Measurements from ENCODE around the gene CHTOP.
"Not testable (repeated sequence)": the region's sequence is repeated elsewhere in the genome, so short reads cannot be mapped to it uniquely, and the experiment has no call there.

The CHTOP gene

GRCh38 chr1:153663211-153663610 is 29.3 kb downstream of the CHTOP start:
- DNase-seq = no peak

- DNase-seq = no peak
Observed at GRCh38 chr1:153667439-153667838, 33.6 kb downstream of the CHTOP start.

- DNase-seq = not testable (repeated sequence)
Observed at GRCh38 chr1:153668672-153669071, 34.8 kb downstream of the CHTOP start.

- no peak for DNase-seq
Observed at GRCh38 chr1:153669606-153670005, 35.7 kb downstream of the CHTOP start.

- DNase-seq = no peak
Observed at GRCh38 chr1:153670257-153670858, 36.5 kb downstream of the CHTOP start.

GRCh38 chr1:153670859-153671627 is 37.2 kb downstream of the CHTOP start, which contains the start of gene ILF2:
Gene ILF2, minus strand, starts transcription at chr1:153670993. Its CDS starts 71 bp downstream, at chr1:153670922.
- peak; percentile 98 for DNase-seq

- peak; percentile 84 for DNase-seq
Observed at GRCh38 chr1:153671628-153672353, 37.9 kb downstream of the CHTOP start.

- DNase-seq = no peak
Observed at GRCh38 chr1:153673511-153673910, 39.6 kb downstream of the CHTOP start.

GRCh38 chr1:153677718-153678518 is 44.1 kb downstream of the CHTOP start:
- peak; percentile 33 for DNase-seq

GRCh38 chr1:153678519-153679336 is 44.9 kb downstream of the CHTOP start, which contains the start of gene NPR1:
Gene NPR1, plus strand, starts transcription at chr1:153678688. Its CDS starts 421 bp downstream, at chr1:153679109.
- no peak for DNase-seq

GRCh38 chr1:153679337-153680119 is 45.7 kb downstream of the CHTOP start:
- DNase-seq = no peak

- no peak for DNase-seq
Observed at GRCh38 chr1:153680120-153680403, 46.2 kb downstream of the CHTOP start.

- no peak for DNase-seq
Observed at GRCh38 chr1:153682730-153683129, 48.9 kb downstream of the CHTOP start.

- peak; percentile 34 for DNase-seq
Observed at GRCh38 chr1:153683854-153684253, 50.0 kb downstream of the CHTOP start.

GRCh38 chr1:153684892-153685291 is 51.0 kb downstream of the CHTOP start:
- no peak for DNase-seq

GRCh38 chr1:153685544-153686340 is 51.9 kb downstream of the CHTOP start:
- no peak for DNase-seq

- DNase-seq = no peak
Observed at GRCh38 chr1:153687346-153688125, 53.7 kb downstream of the CHTOP start.

- DNase-seq = no peak
Observed at GRCh38 chr1:153688276-153688675, 54.4 kb downstream of the CHTOP start.

GRCh38 chr1:153688736-153689328 is 55.0 kb downstream of the CHTOP start:
- DNase-seq = no peak

All from kidney glomerular epithelial cell (primary cell).